OCI-LY3 (cell line): ENCODE results near the gene AGPAT1.
"Not testable (repeated sequence)": the region's sequence is repeated elsewhere in the genome, so short reads cannot be mapped to it uniquely, and the experiment has no call there.

Source experiments
- H2AFZ ChIP-seq: fragments of 200-600, 300-600 bp; shearing (Covaris generic); 2 replicates; pipeline ENCODE4 v1.6.0; 2014; ENCODE audit warnings: antibody characterized with exemption, low read depth, low read length
- H3K27ac ChIP-seq: fragments of 200-600, 300-600 bp; sonication (generic); 2 replicates; pipeline ENCODE4 v1.5.1; 2014; ENCODE audit warnings: mild to moderate bottlenecking, low read length, moderate library complexity, mixed read lengths
- H3K27me3 ChIP-seq: fragments of 200-600, 300-600 bp; sonication (generic); 2 replicates; pipeline ENCODE4 v1.6.1; 2014; ENCODE audit warnings: low read depth, low read length, mixed read lengths
- H3K36me3 ChIP-seq: fragments of 200-600, 300-600 bp; sonication (generic); replicated peaks from 2 replicates; pipeline ENCODE3; 2014; ENCODE audit warnings: low read depth, low read length, mixed read lengths
- H3K4me1 ChIP-seq: fragments of 300-600, 200-600 bp; sonication (generic); 2 replicates; pipeline ENCODE4 v1.6.1; 2014; ENCODE audit warnings: low read length, mixed read lengths
- H3K4me2 ChIP-seq: fragments of 200-600, 300-600 bp; sonication (generic); 2 replicates; pipeline ENCODE4 v1.6.1; 2014; ENCODE audit warnings: low read length, mixed read lengths
- H3K4me3 ChIP-seq: fragments of 300-600, 200-600 bp; sonication (generic); 2 replicates; pipeline ENCODE4 v1.5.1; 2014; ENCODE audit warnings: antibody characterized with exemption, mild to moderate bottlenecking, low read length, moderate library complexity
- H3K79me2 ChIP-seq: fragments of 300-600, 200-600 bp; shearing (Covaris generic); 2 replicates; pipeline ENCODE4 v1.6.1; 2014; ENCODE audit warnings: mild to moderate bottlenecking, low read length, mixed read lengths
- H3K9ac ChIP-seq: fragments of 300-600, 200-600 bp; shearing (Covaris generic); 2 replicates; pipeline ENCODE4 v1.6.0; 2014; ENCODE audit warnings: mild to moderate bottlenecking, low read length, moderate library complexity
- H3K9me3 ChIP-seq: fragments of 200-600, 300-600 bp; shearing (Covaris generic); 2 replicates; pipeline ENCODE4 v1.6.1; 2014; ENCODE audit warnings: low read length, mixed read lengths; ENCODE audit not compliant: insufficient read depth
- H4K20me1 ChIP-seq: fragments of 200-600, 300-600 bp; sonication (generic); 2 replicates; pipeline ENCODE4 v1.6.1; 2016; ENCODE audit warnings: low read length, mixed read lengths; ENCODE audit not compliant: insufficient read depth
- EZH2phosphoT487 ChIP-seq: fragments of 200-600 bp; shearing (Covaris generic); IDR thresholded peaks from 2 replicates; pipeline ENCODE4 v1.6.1; 2018; ENCODE audit warnings: antibody characterized with exemption, mixed run types, low read depth
- TF ChIP-seq, protein P1 (sequence below): fragments of 200-600, 300-600 bp; sonication (generic); IDR thresholded peaks from 2 replicates; pipeline ENCODE4 v1.5.1; 2014; ENCODE audit warnings: antibody characterized with exemption, low read length, low read depth

The AGPAT1 gene

DNA sequence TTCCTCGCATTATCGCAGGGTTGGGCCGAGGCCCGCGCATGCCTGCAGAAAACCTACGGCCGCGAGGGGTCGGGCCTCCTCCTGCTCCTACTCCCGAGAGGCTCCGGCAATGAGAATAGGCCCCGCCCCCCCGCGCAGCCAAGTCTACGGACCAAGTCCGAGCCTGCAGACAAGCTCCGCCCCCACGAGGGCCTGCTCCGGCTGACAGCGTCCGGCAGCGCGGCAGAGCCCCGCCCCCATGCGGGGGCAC lies 19.7 kb upstream of the AGPAT1 start:
- Histone ChIP-seq H3K4me2 (0 out of 2 replicates have a peak overlapping the region, but pooled peaks have one; percentile 97), H3K4me1 (peaks cover 38% of the 10 kb centered on the region), H3K27ac (peak overlapping the region; percentile 86; the same call in 1 of the 2 replicates), H3K79me2 (peaks cover 18% of the 10 kb centered on the region), H3K9me3 (no peaks in the 10 kb centered on the region), H4K20me1 (no peaks in the 10 kb centered on the region), H3K36me3 (peaks cover 4% of the 10 kb centered on the region), H3K4me3 (peak overlapping the region; percentile 92), H2AFZ (no peak overlapping the region), H3K9ac (peak overlapping the region; percentile 96; the same call in 1 of the 2 replicates), H3K27me3 (no peaks in the 10 kb centered on the region)
- TF ChIP-seq, protein P1, sequence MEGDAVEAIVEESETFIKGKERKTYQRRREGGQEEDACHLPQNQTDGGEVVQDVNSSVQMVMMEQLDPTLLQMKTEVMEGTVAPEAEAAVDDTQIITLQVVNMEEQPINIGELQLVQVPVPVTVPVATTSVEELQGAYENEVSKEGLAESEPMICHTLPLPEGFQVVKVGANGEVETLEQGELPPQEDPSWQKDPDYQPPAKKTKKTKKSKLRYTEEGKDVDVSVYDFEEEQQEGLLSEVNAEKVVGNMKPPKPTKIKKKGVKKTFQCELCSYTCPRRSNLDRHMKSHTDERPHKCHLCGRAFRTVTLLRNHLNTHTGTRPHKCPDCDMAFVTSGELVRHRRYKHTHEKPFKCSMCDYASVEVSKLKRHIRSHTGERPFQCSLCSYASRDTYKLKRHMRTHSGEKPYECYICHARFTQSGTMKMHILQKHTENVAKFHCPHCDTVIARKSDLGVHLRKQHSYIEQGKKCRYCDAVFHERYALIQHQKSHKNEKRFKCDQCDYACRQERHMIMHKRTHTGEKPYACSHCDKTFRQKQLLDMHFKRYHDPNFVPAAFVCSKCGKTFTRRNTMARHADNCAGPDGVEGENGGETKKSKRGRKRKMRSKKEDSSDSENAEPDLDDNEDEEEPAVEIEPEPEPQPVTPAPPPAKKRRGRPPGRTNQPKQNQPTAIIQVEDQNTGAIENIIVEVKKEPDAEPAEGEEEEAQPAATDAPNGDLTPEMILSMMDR: no peak
- no peak for TF ChIP-seq EZH2phosphoT487

DNA sequence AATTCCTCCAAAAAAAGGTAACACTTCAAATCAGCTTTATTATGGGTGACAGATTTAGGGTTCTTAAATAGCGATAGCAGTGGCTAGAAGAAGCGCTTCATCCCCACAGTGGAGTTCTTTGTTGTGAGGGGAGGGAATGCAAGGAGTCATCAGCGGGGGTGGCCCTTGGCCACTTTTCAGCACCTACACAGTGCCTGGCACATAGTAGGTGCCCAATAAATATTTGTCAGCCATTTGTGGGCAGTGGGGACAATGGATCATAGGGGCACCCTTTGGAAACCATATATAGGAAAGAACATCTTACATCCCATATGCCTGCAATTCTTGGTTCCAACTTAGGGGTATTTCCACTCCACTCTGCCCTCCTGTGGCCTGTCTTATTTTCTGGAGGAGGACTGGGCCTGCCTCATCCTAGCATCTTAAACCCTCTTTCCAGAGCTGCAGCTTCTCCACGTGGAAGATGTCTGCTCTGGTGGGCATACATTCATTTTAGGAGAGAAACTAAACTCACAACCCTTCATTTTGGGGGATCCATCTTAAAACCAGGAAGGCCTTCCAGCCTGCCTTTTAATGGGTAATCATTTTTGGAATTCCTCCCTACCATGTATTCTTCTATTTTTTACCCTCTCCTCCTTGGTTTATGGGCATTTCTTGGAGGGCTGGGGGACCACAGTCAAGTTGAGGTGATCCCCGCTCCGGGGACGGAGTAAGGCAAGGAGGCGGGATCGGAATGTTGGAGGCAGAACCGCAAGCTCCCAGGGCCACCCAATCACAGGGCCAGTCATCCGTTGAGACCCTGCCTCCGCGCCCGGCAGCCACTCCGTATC lies 19.2 kb upstream of the AGPAT1 start:
- Histone ChIP-seq H3K4me1 (peaks cover 38% of the 10 kb centered on the region), H3K4me3 (peak overlapping the region; percentile 89), H3K9ac (peak overlapping the region; percentile 96), H3K79me2 (peaks cover 22% of the 10 kb centered on the region), H3K27me3 (no peaks in the 10 kb centered on the region), H3K36me3 (peaks cover 4% of the 10 kb centered on the region), H3K4me2 (peak overlapping the region; percentile 97), H2AFZ (no peak overlapping the region), H3K9me3 (no peaks in the 10 kb centered on the region), H4K20me1 (no peaks in the 10 kb centered on the region), H3K27ac (peak overlapping the region; percentile 86)
- no peak for TF ChIP-seq EZH2phosphoT487
- TF ChIP-seq, protein P1: peak; percentile 61

DNA sequence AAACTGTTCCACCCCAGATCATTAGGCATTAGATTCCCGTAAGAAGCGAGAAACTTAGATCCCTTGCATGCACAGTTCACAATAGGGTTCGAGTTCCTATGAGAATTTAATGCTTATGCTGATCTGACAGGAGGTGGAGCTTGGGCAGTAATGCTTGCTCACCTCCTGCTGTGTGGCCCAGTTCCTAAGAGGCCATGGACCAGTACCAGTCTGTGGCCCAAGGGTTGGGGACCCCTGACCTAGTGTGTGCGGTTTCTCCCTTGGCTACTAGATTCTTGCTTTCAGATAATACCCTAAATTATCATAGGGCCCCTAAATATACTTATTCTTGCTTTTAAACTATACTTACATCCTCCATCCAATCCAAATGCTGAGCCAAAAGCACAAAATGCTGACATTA lies 18.5 kb upstream of the AGPAT1 start:
- H3K36me3 ChIP-seq: peaks cover 5% of the 10 kb centered on the region
- no peak overlapping the region for H2AFZ ChIP-seq
- peak overlapping the region; percentile 86 for H3K27ac ChIP-seq
- peaks cover 28% of the 10 kb centered on the region for H3K79me2 ChIP-seq
- H3K4me3 ChIP-seq: no peak overlapping the region; the same call in 1 of the 2 replicates
- no peaks in the 10 kb centered on the region for H3K9me3 ChIP-seq
- H3K27me3 ChIP-seq: no peaks in the 10 kb centered on the region
- H3K9ac ChIP-seq: no peak overlapping the region
- H3K4me1 ChIP-seq: peaks cover 38% of the 10 kb centered on the region
- H3K4me2 ChIP-seq: peak overlapping the region; percentile 97
- TF ChIP-seq, protein P1: no peak
- H4K20me1 ChIP-seq: no peaks in the 10 kb centered on the region

DNA sequence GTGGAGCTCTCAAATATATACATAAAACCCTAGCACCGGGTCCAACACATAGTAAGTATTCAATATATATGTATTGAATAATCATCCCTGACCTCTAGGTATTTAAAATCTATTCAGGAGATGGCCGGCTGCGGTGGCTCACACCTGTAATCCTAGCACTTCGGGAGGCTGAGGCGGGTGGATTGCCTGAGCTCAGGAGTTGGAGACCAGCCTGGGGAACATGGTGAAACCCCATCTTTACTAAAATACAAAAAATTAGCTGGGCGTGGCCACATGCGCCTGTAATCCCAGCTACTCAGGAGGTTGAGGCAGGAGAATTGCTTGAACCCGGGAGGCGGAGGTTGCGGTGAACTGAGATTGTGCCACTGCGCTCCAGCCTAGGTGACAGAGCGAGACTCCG lies 17.2 kb upstream of the AGPAT1 start:
- Histone ChIP-seq H3K4me3 (peak overlapping the region; percentile 93), H3K4me1 (peaks cover 46% of the 10 kb centered on the region), H3K9ac (peak overlapping the region; percentile 100; the same call in 1 of the 2 replicates), H3K4me2 (peak overlapping the region; percentile 100), H3K79me2 (peaks cover 41% of the 10 kb centered on the region), H3K27ac (peak overlapping the region; percentile 97), H3K36me3 (peaks cover 12% of the 10 kb centered on the region)
- H4K20me1 ChIP-seq, H2AFZ ChIP-seq, H3K27me3 ChIP-seq, H3K9me3 ChIP-seq: not testable (repeated sequence)
